HepG2 (cell line): ENCODE data around the gene CABLES1. TPM values are rescaled to one million over a fixed set of nuclear protein-coding genes. Genes with fewer than 3 reads are reported as not detected.

Source experiments
- BCL6 ChIP-seq: IDR thresholded peaks from 2 replicates; pipeline ENCODE4 v1.6.1; 2016; ENCODE audit warnings: missing genetic modification reagents, missing compliant biosample characterization
- BHLHE40 ChIP-seq: IDR thresholded peaks from 2 replicates; pipeline ENCODE4 v1.6.1; 2011; ENCODE audit warnings: low read length, improper control_type of control experiment
- DRAP1 ChIP-seq: IDR thresholded peaks from 2 replicates; pipeline ENCODE4 v1.6.1; 2016; ENCODE audit warnings: missing genetic modification reagents, missing compliant biosample characterization
- FOXP4 ChIP-seq: sonication (generic); formaldehyde crosslinking; IDR thresholded peaks from 2 replicates; pipeline ENCODE4 v1.4.0; 2020; ENCODE audit warnings: missing genetic modification reagents
- HDAC1 ChIP-seq: sonication (generic); formaldehyde crosslinking; IDR thresholded peaks from 2 replicates; pipeline ENCODE4 v1.5.1; 2020; ENCODE audit warnings: mild to moderate bottlenecking, missing genetic modification reagents
- NR2F6 ChIP-seq, 2 experiments: IDR thresholded peaks; 2 replicates each; pipeline ENCODE4 v1.6.1; 2016; ENCODE audit warnings: antibody characterized with exemption in 1 of 2, mild to moderate bottlenecking in 1 of 2
- POLR2G ChIP-seq: fragments of 200-400 bp; formaldehyde crosslinking; IDR thresholded peaks from 2 replicates; pipeline ENCODE4 v1.6.1; 2018; ENCODE audit warnings: mild to moderate bottlenecking, low read depth, low read length, moderate library complexity
- SAP130 ChIP-seq: IDR thresholded peaks from 2 replicates; pipeline ENCODE4 v1.6.1; 2016; ENCODE audit warnings: low read depth
- SETDB1 ChIP-seq: sonication (generic); formaldehyde crosslinking; IDR thresholded peaks from 2 replicates; pipeline ENCODE4 v1.5.1; 2020; ENCODE audit warnings: missing genetic modification reagents, mild to moderate bottlenecking, borderline replicate concordance
- SKIL ChIP-seq: sonication (generic); formaldehyde crosslinking; IDR thresholded peaks from 2 replicates; pipeline ENCODE4 v1.8.0; 2022; ENCODE audit warnings: missing genetic modification reagents, mild to moderate bottlenecking, moderate library complexity, borderline replicate concordance
- SMYD3 ChIP-seq: sonication (generic); formaldehyde crosslinking; IDR thresholded peaks from 2 replicates; pipeline ENCODE4 v1.8.1; 2023; ENCODE audit warnings: mild to moderate bottlenecking, missing genetic modification reagents
- SOX5 ChIP-seq: IDR thresholded peaks from 2 replicates; pipeline ENCODE4 v1.6.1; 2016; ENCODE audit warnings: borderline replicate concordance
- ZNF12 ChIP-seq: sonication (generic); formaldehyde crosslinking; IDR thresholded peaks from 2 replicates; pipeline ENCODE4 v1.5.0; 2020; ENCODE audit warnings: missing genetic modification reagents
- ZNF333 ChIP-seq: sonication (generic); formaldehyde crosslinking; IDR thresholded peaks from 2 replicates; pipeline ENCODE4 v1.4.0; 2020; ENCODE audit warnings: mild to moderate bottlenecking, missing genetic modification reagents, borderline replicate concordance
- ZNF343 ChIP-seq: sonication (generic); formaldehyde crosslinking; IDR thresholded peaks from 2 replicates; pipeline ENCODE4 v1.4.0; 2020; ENCODE audit warnings: mild to moderate bottlenecking, missing genetic modification reagents
- ZNF362 ChIP-seq: sonication (generic); formaldehyde crosslinking; IDR thresholded peaks from 2 replicates; pipeline ENCODE4 v1.4.0; 2020; ENCODE audit warnings: missing genetic modification reagents, mild to moderate bottlenecking, borderline replicate concordance
- ZNF704 ChIP-seq: sonication (generic); formaldehyde crosslinking; IDR thresholded peaks from 2 replicates; pipeline ENCODE4 v1.8.1; 2023; ENCODE audit warnings: mild to moderate bottlenecking, inconsistent platforms, moderate library complexity, missing genetic modification reagents, borderline replicate concordance
- polyA plus RNA-seq, 8 experiments: library from polyadenylated mRNA; depleted of rRNA in 3 of 8; stranded (reverse) in 7 of 8; unstranded in 1 of 8; fragments of >200 nt; fragmentation: Illumina TruSeq in 4 of 8; extraction: Trizol in 4 of 8; gene quantifications; 2 replicates each; pipeline versions ENCODE4 v1.2.1 to v1.2.3, GENCODE V29; 2011 to 2016; ENCODE audit warnings: low read depth in 4 of 8, missing spikeins in 1 of 8, mixed read lengths in 1 of 8; ENCODE audit not compliant: insufficient read depth in 1 of 8
- total RNA-seq, 5 experiments: library from RNA; depleted of rRNA; stranded (reverse); fragments of >200 nt; fragmentation: Illumina TruSeq; extraction: Trizol; gene quantifications; 2 replicates each; pipeline ENCODE4 v1.2.3, GENCODE V29; 2016; ENCODE audit warnings: low read depth in 1 of 5
- TF ChIP-seq, protein P1 (sequence below): sonication (generic); formaldehyde crosslinking; conservative IDR thresholded peaks from 2 replicates; pipeline ENCODE4 v1.8.1; 2023; ENCODE audit warnings: missing genetic modification reagents
- TF ChIP-seq, protein P2 (sequence below): sonication (generic); formaldehyde crosslinking; conservative IDR thresholded peaks from 2 replicates; pipeline ENCODE4 v1.4.0; 2020; ENCODE audit warnings: missing genetic modification reagents

CABLES1 gene
- total and polyA plus RNA-seq, 2 of the 13 experiments (the other 11 are each of a cell fraction or from before 2014, with no cell fraction given), result 14.7 to 25.8 TPM

DNA sequence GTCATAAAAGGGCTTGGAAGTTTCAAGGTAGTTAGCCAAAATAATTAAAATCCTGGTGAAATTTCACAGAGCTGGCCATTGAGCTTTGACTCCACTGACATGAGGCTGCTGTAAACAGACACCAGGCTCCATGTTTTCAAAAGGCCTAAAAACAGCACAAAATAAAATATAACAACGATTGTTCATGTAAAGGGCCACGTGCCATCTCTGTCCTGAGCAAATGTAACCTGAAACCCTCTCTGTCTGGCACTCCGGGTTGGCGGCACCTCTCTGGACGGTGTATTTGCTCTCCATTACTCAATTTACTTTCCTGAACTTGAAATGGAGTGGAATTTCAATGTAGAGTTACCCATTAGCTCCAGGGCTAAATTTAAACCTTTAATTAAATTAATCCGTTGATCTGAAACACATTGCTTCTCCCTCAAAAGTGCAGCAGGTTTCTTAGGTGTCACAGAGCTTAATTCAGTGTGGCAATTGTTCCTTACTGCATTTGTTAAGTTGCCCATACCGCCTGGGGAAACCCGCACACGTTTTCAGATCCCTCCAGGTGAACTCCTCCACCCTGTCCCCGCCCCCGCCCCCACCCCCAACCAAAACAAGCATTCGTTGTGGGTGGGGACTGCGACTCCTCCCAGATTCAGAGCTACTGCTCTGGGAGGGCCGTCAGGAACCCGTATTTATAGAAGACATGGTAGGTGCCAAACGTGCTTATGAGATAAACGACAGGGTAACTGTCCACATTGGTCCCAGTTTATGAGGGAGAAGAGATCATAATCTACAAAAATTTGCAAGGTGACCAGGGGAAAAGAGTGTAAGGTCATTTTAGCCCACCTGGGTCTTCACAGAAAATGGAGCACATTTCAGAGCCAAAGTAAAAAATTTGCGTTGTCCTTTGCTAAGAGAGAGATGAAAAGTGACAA lies 1.2 kb upstream of the CABLES1 start (continued):
- TF ChIP-seq DRAP1 (peak; percentile 96), BCL6 (CRISPR knock-in tag) (peak; percentile 65), SKIL (peak; percentile 42; the same call in 1 of the 2 replicates), POLR2G (peak; percentile 67), SAP130 (CRISPR knock-in tag) (peak; percentile 71), SOX5 (CRISPR knock-in tag) (peak; percentile 81), ZNF333 (no peak), SETDB1 (CRISPR knock-in tag) (no peak), ZNF704 (CRISPR knock-in tag) (no peak; the same call in 1 of the 2 replicates), ZNF343 (CRISPR knock-in tag) (no peak), SMYD3 (CRISPR knock-in tag) (no peak), ZNF362 (CRISPR knock-in tag) (no peak), FOXP4 (CRISPR knock-in tag) (peak; percentile 59), NR2F6 (IDR thresholded peaks at IDR 0.05) (peak; percentile 27; the same call in 1 of the 2 replicates), NR2F6 (CRISPR knock-in tag; IDR thresholded peaks at IDR 0.05) (no peak; the same call in none of the 2 replicates), BHLHE40 (peak; percentile 91), ZNF12 (CRISPR knock-in tag) (no peak), HDAC1 (CRISPR knock-in tag) (0 out of 2 replicates have a peak, but pooled peaks have one; percentile 21)
- TF ChIP-seq, protein P1, sequence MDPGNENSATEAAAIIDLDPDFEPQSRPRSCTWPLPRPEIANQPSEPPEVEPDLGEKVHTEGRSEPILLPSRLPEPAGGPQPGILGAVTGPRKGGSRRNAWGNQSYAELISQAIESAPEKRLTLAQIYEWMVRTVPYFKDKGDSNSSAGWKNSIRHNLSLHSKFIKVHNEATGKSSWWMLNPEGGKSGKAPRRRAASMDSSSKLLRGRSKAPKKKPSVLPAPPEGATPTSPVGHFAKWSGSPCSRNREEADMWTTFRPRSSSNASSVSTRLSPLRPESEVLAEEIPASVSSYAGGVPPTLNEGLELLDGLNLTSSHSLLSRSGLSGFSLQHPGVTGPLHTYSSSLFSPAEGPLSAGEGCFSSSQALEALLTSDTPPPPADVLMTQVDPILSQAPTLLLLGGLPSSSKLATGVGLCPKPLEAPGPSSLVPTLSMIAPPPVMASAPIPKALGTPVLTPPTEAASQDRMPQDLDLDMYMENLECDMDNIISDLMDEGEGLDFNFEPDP, result 0 out of 2 replicates have a peak, but pooled peaks have one; percentile 43
- TF ChIP-seq, protein P2, sequence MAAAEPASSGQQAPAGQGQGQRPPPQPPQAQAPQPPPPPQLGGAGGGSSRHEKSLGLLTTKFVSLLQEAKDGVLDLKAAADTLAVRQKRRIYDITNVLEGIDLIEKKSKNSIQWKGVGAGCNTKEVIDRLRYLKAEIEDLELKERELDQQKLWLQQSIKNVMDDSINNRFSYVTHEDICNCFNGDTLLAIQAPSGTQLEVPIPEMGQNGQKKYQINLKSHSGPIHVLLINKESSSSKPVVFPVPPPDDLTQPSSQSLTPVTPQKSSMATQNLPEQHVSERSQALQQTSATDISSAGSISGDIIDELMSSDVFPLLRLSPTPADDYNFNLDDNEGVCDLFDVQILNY, result no peak
